HepG2 (cell line): ENCODE data around the gene RAB8A. TPM values are rescaled to one million over a fixed set of nuclear protein-coding genes. Genes with fewer than 3 reads are reported as not detected.
A peak's percentile ranks its signal among the peaks of the same experiment; 100 is the strongest.

ENCODE experiments used
- ATAC-seq: fragments of 200-7000 bp; cut with Tn5 transposase; 3 replicates; pipeline ENCODE4 v1.9.1; 2020; ENCODE audit warnings: mild to moderate bottlenecking, moderate library complexity
- BruUV-seq: library from RNA; stranded (reverse); fragments of 400-500 nt; replicated peaks from 2 replicates; lab custom pipeline; 2021; lab: Mats Ljungman, UMichigan
- CTCF ChIA-PET: fragments of 300-600 bp; formaldehyde crosslinking; extraction: SDS; loops from one replicate; lab custom pipeline; 2021; ENCODE audit warnings: low total read pairs, inconsistent platforms, low intra/inter-chr PET ratio; lab: Yijun Ruan, JAX
- POLR2A ChIA-PET: fragments of 350-600 bp; sonication (Branson Sonifier 250); formaldehyde crosslinking; loops from one replicate; lab custom pipeline; 2020; ENCODE audit warnings: antibody characterized with exemption, inconsistent platforms; lab: Yijun Ruan, JAX
- DNase-seq: peaks from one replicate; pipeline ENCODE4 v3.0.0-alpha.2; 2015; ENCODE audit warnings: low spot score
- FAIRE-seq: peaks from 3 replicates; lab custom pipeline; 2011; peaks lifted over from hg19 to GRCh38; lab: Jason Lieb, UNC
- H2AFZ ChIP-seq: one replicate; pipeline ENCODE4 v1.6.1; 2011; ENCODE audit warnings: low read length, inconsistent platforms
- H3K27ac ChIP-seq: fragments of 300-600 bp; 3 replicates; pipeline ENCODE4 v1.8.0; 2011; ENCODE audit warnings: mixed run types, mild to moderate bottlenecking, mixed read lengths, low read length, inconsistent platforms; ENCODE audit not compliant: insufficient read depth; ENCODE audit errors: extremely low read length
- H3K27me3 ChIP-seq, 2 experiments: fragments of 200-600 bp in 1 of 2; 2 replicates in 1 of 2; 3 replicates in 1 of 2; pipeline versions ENCODE4 v1.6.0 to v1.8.0; 2011; ENCODE audit warnings: low read length in 2 of 2, mild to moderate bottlenecking in 2 of 2, moderate library complexity in 2 of 2, inconsistent platforms in 1 of 2; ENCODE audit not compliant: insufficient read depth in 2 of 2, control insufficient read depth in 1 of 2
- H3K36me3 ChIP-seq, 2 experiments: fragments of 200-600 bp in 1 of 2; replicated peaks in 1 of 2; 2 replicates in 1 of 2; 3 replicates in 1 of 2; pipeline versions ENCODE4 v1.5.1 to v1.8.0; 2011; ENCODE audit warnings: low read length in 2 of 2, inconsistent platforms in 1 of 2; ENCODE audit not compliant: insufficient read depth in 2 of 2, control insufficient read depth in 1 of 2
- H3K4me1 ChIP-seq: 2 replicates; pipeline ENCODE4 v1.5.1; 2012; ENCODE audit warnings: low read length, inconsistent platforms; ENCODE audit not compliant: insufficient read depth
- H3K4me2 ChIP-seq: 2 replicates; pipeline ENCODE4 v1.6.0; 2011; ENCODE audit warnings: low read depth, low read length, inconsistent platforms
- H3K4me3 ChIP-seq, 3 experiments: fragments of 200-600 bp in 1 of 3; sonication (generic), shearing (Covaris generic) in 1 of 3; replicated peaks in 1 of 3; 2 replicates each; pipeline ENCODE4 v1.5.1; 2011 to 2016; ENCODE audit warnings: low read length in 3 of 3, inconsistent platforms in 2 of 3, low read depth in 2 of 3, mild to moderate bottlenecking in 2 of 3, control low read depth in 1 of 3, mixed read lengths in 1 of 3; ENCODE audit not compliant: insufficient read depth in 1 of 3
- H3K79me2 ChIP-seq: one replicate; pipeline ENCODE4 v1.6.1; 2011; ENCODE audit warnings: low read length, inconsistent platforms; ENCODE audit not compliant: insufficient read depth
- H3K9ac ChIP-seq: 2 replicates; pipeline ENCODE4 v1.6.0; 2011; ENCODE audit warnings: mild to moderate bottlenecking, low read depth, low read length, inconsistent platforms; ENCODE audit not compliant: insufficient read depth
- H3K9me3 ChIP-seq: 2 replicates; pipeline ENCODE4 v1.5.1; 2012; ENCODE audit warnings: mild to moderate bottlenecking, low read length
- H4K20me1 ChIP-seq: 2 replicates; pipeline ENCODE4 v1.6.0; 2011; ENCODE audit warnings: inconsistent platforms, mild to moderate bottlenecking, low read length, moderate library complexity; ENCODE audit not compliant: insufficient read depth
- AGO2 ChIP-seq: fragments of 200-400 bp; formaldehyde crosslinking; optimal IDR thresholded peaks from 2 replicates; pipeline ENCODE3; 2017; ENCODE audit warnings: mild to moderate bottlenecking, low read depth, low read length, moderate library complexity
- ELF3 ChIP-seq: IDR thresholded peaks from 2 replicates; pipeline ENCODE4 v1.6.1; 2016; ENCODE audit warnings: missing genetic modification reagents, missing compliant biosample characterization
- FOXC1 ChIP-seq: sonication (generic); formaldehyde crosslinking; IDR thresholded peaks from 2 replicates; pipeline ENCODE4 v1.8.0; 2022; ENCODE audit warnings: mild to moderate bottlenecking, missing genetic modification reagents, borderline replicate concordance
- HDAC1 ChIP-seq: sonication (generic); formaldehyde crosslinking; IDR thresholded peaks from 2 replicates; pipeline ENCODE4 v1.5.1; 2020; ENCODE audit warnings: mild to moderate bottlenecking, missing genetic modification reagents
- MXI1 ChIP-seq: IDR thresholded peaks from 3 replicates; pipeline ENCODE4 v1.6.1; 2012; ENCODE audit warnings: low read depth, low read length, inconsistent platforms, borderline replicate concordance
- MYNN ChIP-seq: sonication (generic); formaldehyde crosslinking; IDR thresholded peaks from 2 replicates; pipeline ENCODE4 v1.4.0; 2020; ENCODE audit warnings: mild to moderate bottlenecking, low read depth, missing genetic modification reagents
- PHF5A ChIP-seq: IDR thresholded peaks from one replicate; pipeline ENCODE4 v1.6.1; 2018; ENCODE audit warnings: low read depth, missing genetic modification reagents; ENCODE audit not compliant: unreplicated experiment
- RARA ChIP-seq: IDR thresholded peaks from 2 replicates; pipeline ENCODE4 v1.6.1; 2016; ENCODE audit warnings: missing genetic modification reagents, missing compliant biosample characterization
- SIX1 ChIP-seq: sonication (generic); formaldehyde crosslinking; IDR thresholded peaks from 2 replicates; pipeline ENCODE4 v1.4.0; 2020; ENCODE audit warnings: missing genetic modification reagents, borderline replicate concordance
- SOX13 ChIP-seq, 3 experiments: fragments of 450-650 bp in 1 of 3; sonication (generic) in 1 of 3; formaldehyde crosslinking in 1 of 3; IDR thresholded peaks in 2 of 3; conservative IDR thresholded peaks in 1 of 3; 2 replicates each; pipeline versions ENCODE4 v1.5.0 to v1.6.1; 2016 to 2020; ENCODE audit warnings: antibody characterized with exemption in 1 of 3, mild to moderate bottlenecking in 1 of 3, missing compliant biosample characterization in 1 of 3, missing genetic modification reagents in 1 of 3, moderate library complexity in 1 of 3
- TP53 ChIP-seq: sonication (generic); formaldehyde crosslinking; conservative IDR thresholded peaks from 2 replicates; pipeline ENCODE4 v1.4.0; 2020; ENCODE audit warnings: missing genetic modification reagents
- ZNF878 ChIP-seq: sonication (generic); formaldehyde crosslinking; IDR thresholded peaks from 2 replicates; pipeline ENCODE4 v1.8.1; 2023; ENCODE audit warnings: mild to moderate bottlenecking, missing genetic modification reagents, moderate library complexity
- WGBS: methylation state at CpG from one replicate; pipeline ENCODE4 v1.1.6; 2017; ENCODE audit warnings: low lambda C conversion rate; 5-methylcytosine and 5-hydroxymethylcytosine counted together
- in situ Hi-C: cut with HindIII; loops from 2 replicates; pipeline ENCODE4 v1.10.0; 2017; ENCODE audit warnings: low pct_unique_long_range_greater_than_20kb; ENCODE audit not compliant: extremely low pct_ligation_motif_present
- intact Hi-C: fragments of 100-400 bp; cut with micrococcal nuclease; formaldehyde crosslinking; loops from one replicate; pipeline ENCODE4 v1.10.0; 2022; ENCODE audit not compliant: unreplicated experiment
- polyA plus RNA-seq, 8 experiments: library from polyadenylated mRNA; depleted of rRNA in 3 of 8; stranded (reverse) in 7 of 8; unstranded in 1 of 8; fragments of >200 nt; fragmentation: Illumina TruSeq in 4 of 8; extraction: Trizol in 4 of 8; gene quantifications; 2 replicates each; pipeline versions ENCODE4 v1.2.1 to v1.2.3, GENCODE V29; 2011 to 2016; ENCODE audit warnings: low read depth in 4 of 8, missing spikeins in 1 of 8, mixed read lengths in 1 of 8; ENCODE audit not compliant: insufficient read depth in 1 of 8
- total RNA-seq, 5 experiments: library from RNA; depleted of rRNA; stranded (reverse); fragments of >200 nt; fragmentation: Illumina TruSeq; extraction: Trizol; gene quantifications; 2 replicates each; pipeline ENCODE4 v1.2.3, GENCODE V29; 2016; ENCODE audit warnings: low read depth in 1 of 5
- TF ChIP-seq, protein P1 (sequence below): sonication (generic); formaldehyde crosslinking; conservative IDR thresholded peaks from 2 replicates; pipeline ENCODE4 v1.5.0; 2020; ENCODE audit warnings: missing genetic modification reagents
- TF ChIP-seq, protein P2 (sequence below): IDR thresholded peaks from 2 replicates; pipeline ENCODE4 v1.6.1; 2016; ENCODE audit warnings: missing compliant biosample characterization, missing genetic modification reagents, borderline replicate concordance

RAB8A gene
- total and polyA plus RNA-seq, 2 of the 13 experiments (the other 11 are each of a cell fraction or from before 2014, with no cell fraction given), result 36.7 to 45.0 TPM

GRCh38 chr19:16087940-16088339 is 23.7 kb upstream of the RAB8A start:
- H3K4me2 ChIP-seq, result peak overlapping the region; percentile 64
- peak; percentile 7; the same call in 2 of the 3 replicates for ATAC-seq
- H3K36me3 ChIP-seq, result peaks cover 22 to 69% of the 10 kb centered on the region in 2 experiments
- no peaks in the 10 kb centered on the region for H3K27me3 ChIP-seq
- CTCF ChIA-PET, result no interaction called here
- H3K27ac ChIP-seq, result peak overlapping the region; percentile 97
- TF ChIP-seq AGO2, result peak; percentile 19
- TF ChIP-seq ZNF878, result no peak
- TF ChIP-seq HDAC1 (CRISPR knock-in tag), result 0 out of 2 replicates have a peak, but pooled peaks have one; percentile 18
- no peak for DNase-seq
- no peaks in the 10 kb centered on the region for H3K9me3 ChIP-seq
- POLR2A ChIA-PET, result interaction anchor here (0.8 to 6.1 kb wide), 4 partner anchors 10 to 17 kb away, joined by 3 to 66 read pairs (median 6); partner anchors contain the start of gene TPM4
- FAIRE-seq, result no peak
- in situ Hi-C loops (no loop called here), intact Hi-C loops (no loop called here)
- peak overlapping the region; percentile 33; the same call in 1 of the 2 replicates for H3K9ac ChIP-seq
- H3K4me3 ChIP-seq, result no peak overlapping the region
- 97% methylated on average over 11 of the region's 12 CpGs for WGBS
- H3K79me2 ChIP-seq, result peaks cover 5% of the 10 kb centered on the region
- peaks cover 91% of the 10 kb centered on the region for H3K4me1 ChIP-seq
- no peaks in the 10 kb centered on the region for H4K20me1 ChIP-seq
- no TSS peak for BruUV-seq
- H2AFZ ChIP-seq, result no peak overlapping the region

DNA sequence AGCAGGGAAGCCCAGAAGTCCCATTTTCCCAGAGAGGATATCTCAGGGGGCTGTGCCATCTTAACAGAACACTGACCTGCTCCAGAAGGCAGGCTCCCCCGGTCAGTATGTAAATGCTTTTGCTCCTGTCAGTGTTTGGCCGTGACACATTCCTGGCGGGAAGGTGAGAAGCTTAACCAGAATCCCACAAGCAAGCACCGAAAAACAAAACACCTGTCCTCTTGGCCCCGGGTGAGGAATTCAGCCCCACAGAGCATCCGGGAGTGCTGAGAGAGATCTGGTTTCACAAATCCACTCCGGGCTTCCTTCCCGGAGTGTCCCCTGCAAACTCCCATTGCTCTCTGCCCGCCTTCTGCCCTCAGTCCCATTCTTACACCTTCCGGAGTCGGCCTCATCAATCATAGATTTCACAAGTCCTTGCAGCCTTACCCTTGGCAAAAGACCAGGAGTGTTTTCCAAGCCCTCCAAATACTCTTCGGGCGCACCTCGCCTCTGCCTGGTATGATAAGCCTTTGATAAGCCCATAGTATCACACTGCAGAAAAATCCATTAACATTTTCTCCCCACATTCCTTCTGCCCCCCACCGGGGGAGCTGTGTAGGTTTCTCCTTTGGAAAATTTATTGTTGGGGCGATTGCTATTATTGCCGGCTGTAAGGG is 23.2 kb upstream of the RAB8A start:
- Histone ChIP-seq H2AFZ (no peak overlapping the region), H4K20me1 (no peaks in the 10 kb centered on the region), H3K4me2 (peak overlapping the region; percentile 64), H3K9me3 (no peaks in the 10 kb centered on the region), H3K79me2 (peaks cover 3% of the 10 kb centered on the region), H3K36me3 (peaks cover 20 to 67% of the 10 kb centered on the region in 2 experiments), H3K27me3 (no peaks in the 10 kb centered on the region), H3K27ac (peak overlapping the region; percentile 97), H3K4me1 (peaks cover 96% of the 10 kb centered on the region), H3K4me3 (peak overlapping the region in 1 of 3 experiments; percentile 5; a peak in 1 of 6 replicates), H3K9ac (peak overlapping the region; percentile 76)
- POLR2A ChIA-PET, result interaction anchor here (0.8 to 6.1 kb wide), 9 partner anchors 9 to 97 kb away, joined by 3 to 66 read pairs (median 4); partner anchors contain the start of genes FAM32A, RAB8A and TPM4
- CTCF ChIA-PET, result no interaction called here
- in situ Hi-C loops, result no loop called here
- WGBS, result 33% methylated on average over 16 of the region's 17 CpGs
- ATAC-seq (peak; percentile 26), DNase-seq (no peak), FAIRE-seq (peak; percentile 48)
- intact Hi-C loops, result loop anchor here (1.0 kb wide), 1 partner anchor 12 kb away; the partner anchor contains the start of gene TPM4
- no TSS peak for BruUV-seq
- TF ChIP-seq, protein P1, sequence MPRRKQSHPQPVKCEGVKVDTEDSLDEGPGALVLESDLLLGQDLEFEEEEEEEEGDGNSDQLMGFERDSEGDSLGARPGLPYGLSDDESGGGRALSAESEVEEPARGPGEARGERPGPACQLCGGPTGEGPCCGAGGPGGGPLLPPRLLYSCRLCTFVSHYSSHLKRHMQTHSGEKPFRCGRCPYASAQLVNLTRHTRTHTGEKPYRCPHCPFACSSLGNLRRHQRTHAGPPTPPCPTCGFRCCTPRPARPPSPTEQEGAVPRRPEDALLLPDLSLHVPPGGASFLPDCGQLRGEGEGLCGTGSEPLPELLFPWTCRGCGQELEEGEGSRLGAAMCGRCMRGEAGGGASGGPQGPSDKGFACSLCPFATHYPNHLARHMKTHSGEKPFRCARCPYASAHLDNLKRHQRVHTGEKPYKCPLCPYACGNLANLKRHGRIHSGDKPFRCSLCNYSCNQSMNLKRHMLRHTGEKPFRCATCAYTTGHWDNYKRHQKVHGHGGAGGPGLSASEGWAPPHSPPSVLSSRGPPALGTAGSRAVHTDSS (CRISPR knock-in tag), result no peak
- TF ChIP-seq FOXC1 (no peak), ELF3 (CRISPR knock-in tag) (0 out of 2 replicates have a peak, but pooled peaks have one; percentile 25), TP53 (no peak), PHF5A (peak; percentile 33), RARA (CRISPR knock-in tag) (peak; percentile 31; the same call in 1 of the 2 replicates), MXI1 (no peak), MYNN (CRISPR knock-in tag) (no peak), SOX13 (IDR thresholded peaks at IDR 0.05) (no peak), SOX13 (CRISPR knock-in tag; conservative IDR thresholded peaks at IDR 0.05 in 1 of 2, IDR thresholded peaks at IDR 0.05 in 1 of 2) (0 out of 4 replicates have a peak, but pooled peaks of 1 of the 2 experiments have one; percentile 12), SIX1 (CRISPR knock-in tag) (peak; percentile 44; the same call in 1 of the 2 replicates)
- TF ChIP-seq, protein P2, sequence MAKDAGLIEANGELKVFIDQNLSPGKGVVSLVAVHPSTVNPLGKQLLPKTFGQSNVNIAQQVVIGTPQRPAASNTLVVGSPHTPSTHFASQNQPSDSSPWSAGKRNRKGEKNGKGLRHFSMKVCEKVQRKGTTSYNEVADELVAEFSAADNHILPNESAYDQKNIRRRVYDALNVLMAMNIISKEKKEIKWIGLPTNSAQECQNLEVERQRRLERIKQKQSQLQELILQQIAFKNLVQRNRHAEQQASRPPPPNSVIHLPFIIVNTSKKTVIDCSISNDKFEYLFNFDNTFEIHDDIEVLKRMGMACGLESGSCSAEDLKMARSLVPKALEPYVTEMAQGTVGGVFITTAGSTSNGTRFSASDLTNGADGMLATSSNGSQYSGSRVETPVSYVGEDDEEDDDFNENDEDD, result peak; percentile 5; the same call in 1 of the 2 replicates
